NCI-H748 (cell line): ENCODE measurements around the gene ZWILCH.

Source experiments
- DNase-seq: peaks from one replicate; lab custom pipeline; 2025; ENCODE audit not compliant: unreplicated experiment; lab: John Stamatoyannopoulos, UW

The ZWILCH gene

DNA sequence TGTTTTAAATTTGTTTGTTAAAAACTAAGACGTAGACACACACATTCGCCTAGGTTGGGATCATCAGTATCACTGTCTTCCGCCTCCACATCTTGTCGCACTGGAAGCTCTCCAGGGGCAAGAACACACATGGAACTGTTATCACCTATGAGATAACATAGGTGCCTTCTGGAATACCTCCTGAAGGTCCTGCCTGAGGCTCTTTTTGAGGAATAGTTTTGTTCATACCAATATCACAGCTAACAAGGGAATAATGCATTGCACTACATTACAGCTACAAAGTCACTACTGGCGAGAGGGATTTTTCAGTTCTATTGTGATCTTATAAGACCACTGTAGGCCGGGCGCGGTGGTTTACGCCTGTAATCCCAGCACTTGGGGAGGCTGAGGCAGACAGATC, 29.9 kb downstream of the ZWILCH start:
- no peak for DNase-seq

DNA sequence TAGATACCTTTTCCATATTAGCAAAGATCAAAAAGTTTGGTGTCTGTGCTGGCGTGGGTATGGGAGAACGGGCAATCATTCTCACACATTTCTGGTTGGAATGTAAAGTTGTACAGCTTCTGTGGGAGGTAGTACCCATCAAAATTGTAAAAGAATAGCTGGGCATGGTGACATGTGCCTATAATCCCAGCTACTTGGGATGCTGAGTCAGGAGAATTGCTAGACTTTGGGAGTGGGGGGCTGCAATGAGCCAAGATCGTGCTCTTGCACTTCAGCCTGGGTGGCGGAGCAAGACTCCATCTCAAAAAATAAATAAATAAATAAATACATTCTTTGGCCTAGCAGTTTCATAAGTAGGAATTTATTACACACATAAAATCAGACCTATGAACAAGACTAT, 37.8 kb downstream of the ZWILCH start:
- no peak for DNase-seq

DNA sequence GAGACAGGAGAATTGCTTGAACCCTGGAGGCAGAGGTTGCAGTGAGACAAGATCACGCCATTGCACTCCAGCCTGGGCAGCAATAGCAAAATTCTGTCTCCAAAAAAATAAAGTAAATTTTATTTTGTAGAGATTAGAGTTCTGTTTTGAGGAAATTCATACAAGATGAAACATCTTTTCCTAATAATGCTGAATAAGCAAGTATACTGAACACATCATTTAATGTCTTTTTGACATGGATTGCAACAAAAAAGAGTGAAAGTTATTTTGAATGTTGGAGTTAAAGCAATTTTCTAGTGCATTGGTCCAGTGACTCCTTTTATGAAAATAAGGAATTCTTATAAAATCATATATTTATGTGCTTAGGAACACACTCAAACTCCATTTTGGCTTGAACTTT, 40.1 kb downstream of the ZWILCH start:
- DNase-seq, result no peak

DNA sequence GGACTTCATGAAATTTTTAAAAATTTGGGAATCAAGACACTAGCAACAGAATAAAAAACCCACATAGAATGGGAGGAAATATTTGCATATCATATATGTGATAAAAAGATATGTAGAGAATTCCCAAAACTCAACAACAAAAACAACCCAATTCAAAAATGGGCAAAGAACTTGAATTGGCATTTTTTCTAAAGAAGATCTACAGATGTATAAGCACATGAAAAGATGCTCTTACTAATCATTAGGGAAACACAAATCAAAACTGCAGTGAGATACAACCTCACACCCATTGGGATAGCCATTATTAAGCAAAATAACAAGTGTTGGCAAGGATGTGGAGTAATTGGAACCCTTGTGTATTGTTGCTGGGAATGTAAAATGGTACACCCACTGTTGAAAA, 50.6 kb downstream of the ZWILCH start:
- no peak for DNase-seq

DNA sequence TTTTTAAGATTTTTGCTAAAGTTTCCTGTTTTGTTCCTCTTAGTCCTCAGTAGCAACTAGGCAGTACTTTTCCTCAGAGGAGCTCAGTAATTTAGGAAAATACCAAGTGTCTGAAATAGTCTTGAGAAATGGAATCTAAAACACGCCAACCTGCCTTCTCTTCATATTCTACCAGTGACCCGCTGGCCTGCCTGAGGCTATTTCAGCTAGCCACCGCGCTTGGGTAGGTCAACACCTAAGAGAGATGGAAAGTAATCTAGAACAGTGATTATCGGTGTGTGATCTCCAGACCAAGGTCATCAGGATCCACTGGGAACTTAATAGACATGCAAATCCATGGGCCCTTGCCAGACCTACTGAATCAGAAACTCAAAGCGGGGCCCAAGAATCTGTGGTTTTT, 53.1 kb downstream of the ZWILCH start:
- no peak for DNase-seq

DNA sequence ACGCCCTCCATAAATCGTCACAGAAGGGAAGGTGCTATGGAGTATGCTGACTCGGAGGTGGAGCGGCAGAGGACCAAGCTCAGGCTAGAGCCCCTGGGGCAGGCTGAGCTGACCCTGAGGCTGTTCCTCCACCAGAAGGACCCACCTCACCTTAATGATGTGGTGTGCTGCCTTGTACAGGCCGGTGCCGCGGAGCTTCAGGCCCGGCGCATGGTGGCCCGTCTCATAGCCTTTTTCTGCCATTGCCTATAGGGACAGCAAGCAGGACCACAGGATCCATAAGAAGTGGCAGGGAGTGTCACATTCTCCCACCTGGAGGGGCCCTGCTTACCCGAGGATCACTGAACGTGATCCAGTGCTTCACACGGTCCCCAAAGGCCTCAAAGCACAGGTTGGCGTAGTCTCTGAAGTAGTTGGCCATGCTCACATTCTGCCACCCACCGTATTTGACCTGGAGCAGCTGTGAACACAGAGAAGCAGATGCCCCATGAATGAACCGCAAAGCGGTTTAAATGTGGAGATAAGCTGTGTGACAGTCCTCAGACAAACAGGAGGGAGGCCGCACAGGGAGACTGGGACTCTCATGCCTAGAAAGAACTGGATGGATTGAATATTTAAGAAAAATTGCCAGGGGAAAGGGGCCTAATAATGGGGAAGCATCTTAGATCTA, 55.9 kb downstream of the ZWILCH start:
- DNase-seq, result no peak

DNA sequence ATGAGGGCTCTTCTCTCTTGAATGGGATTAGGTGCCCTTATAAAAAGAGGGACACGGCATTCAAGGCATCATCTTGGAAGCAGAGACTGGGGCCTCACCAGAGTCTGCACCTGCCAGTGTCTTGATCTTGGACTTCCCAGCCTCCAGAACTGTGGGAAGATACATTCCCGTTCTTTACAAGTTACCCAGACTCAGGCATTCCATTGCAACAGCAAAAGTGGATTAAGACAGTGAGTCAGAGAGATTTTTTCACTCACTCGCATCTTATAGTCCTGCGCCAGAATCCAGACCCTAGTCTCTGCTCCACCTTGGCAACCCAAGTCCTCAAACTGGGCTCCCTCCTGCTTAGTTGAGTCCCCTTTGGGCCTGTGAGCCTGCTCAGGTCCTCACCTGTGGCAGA, 58.0 kb downstream of the ZWILCH start:
- no peak for DNase-seq

DNA sequence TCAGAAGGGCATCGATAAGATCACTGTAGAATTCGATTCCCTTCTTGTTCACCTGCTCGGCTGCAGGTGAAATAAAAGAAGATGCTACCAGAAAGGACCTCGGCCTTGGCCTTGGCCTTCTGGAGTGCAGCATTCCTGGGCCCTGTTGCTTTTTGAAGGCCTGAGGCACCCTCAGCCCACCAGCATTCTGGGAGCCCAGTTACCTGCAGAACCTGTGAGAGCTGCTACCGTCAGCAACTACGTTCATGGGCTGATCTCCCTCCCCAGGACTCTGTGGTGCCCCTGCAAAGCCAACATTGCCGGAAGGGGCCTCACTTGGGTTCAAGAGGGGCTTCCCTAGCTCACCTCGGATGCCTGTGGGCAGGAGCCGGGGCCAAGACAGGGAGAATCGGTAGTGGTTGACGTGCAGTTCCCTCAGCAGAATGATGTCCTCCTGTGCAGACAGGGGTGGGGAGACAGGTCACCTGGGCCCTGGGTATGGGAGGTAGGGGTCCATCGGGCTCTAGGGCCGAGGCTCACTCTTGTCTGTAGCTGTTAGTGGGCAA, 58.5 kb downstream of the ZWILCH start:
- DNase-seq, result no peak

DNA sequence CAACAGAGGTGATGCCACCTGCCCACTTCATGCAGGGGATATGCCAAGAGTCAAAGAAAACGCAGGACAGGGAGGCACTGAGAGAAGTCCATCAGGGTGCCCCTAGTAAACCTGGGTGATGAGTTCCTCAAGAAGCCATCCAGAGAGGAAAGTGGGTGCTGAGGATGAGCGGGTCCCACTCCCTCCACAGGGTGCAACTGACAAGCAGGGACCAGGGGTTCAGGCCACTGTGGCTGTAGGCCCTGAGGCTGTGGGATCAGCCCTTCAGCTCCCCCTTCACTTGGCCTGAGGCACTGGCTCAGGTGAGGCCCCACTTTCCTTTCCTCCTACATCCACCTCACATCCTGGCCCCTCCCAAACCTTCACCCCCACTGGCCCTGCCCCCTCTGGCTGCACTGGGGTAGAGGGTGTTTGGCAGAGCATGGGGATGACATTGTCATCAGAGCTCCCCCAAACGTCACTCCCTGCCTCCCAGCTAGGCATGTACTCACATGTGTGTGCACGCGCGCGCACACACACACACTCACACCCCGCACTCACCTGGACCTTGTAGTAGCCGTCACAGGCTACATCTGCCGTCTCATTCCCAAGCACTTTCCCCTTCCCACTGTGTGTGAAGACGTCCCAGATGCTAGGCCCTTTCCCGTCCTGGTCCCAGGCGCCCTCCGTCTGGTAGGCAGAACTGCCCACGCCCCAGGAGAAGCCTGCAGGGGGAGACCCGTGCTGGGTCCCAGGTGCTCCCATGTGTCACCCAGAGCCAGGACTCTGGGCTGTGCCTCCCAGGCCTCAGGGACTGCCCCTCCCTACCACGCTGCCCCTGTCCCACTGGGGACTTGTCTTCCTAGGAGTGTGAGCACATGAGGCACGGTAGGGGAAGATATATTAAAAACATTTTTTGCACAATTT, 59.3 kb downstream of the ZWILCH start:
- DNase-seq, result no peak

DNA sequence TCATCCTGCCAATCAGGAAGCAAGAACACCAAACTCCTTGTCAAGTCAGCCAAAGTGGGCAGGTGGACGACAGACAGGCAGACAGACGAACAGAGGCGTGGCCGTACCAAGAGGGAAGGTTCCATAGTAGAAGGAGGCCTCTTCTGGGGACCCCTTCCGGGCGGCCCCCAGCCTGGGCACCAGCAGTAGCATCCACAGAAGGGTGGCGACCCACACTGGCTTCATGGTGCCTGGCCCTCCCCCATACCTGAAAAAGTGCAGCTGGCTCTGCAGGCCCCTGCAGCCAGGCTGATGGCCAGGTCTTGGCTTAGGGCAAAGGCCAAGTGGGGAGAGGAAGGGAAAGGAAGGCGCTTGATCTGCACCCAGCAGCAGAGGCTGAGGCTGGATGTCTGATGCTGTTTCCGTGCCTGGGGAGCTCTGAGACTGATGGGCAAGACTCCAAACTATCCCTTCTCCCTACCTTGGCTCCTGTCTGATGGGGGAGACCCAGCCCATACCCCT, 60.1 kb downstream of the ZWILCH start:
- no peak for DNase-seq

DNA sequence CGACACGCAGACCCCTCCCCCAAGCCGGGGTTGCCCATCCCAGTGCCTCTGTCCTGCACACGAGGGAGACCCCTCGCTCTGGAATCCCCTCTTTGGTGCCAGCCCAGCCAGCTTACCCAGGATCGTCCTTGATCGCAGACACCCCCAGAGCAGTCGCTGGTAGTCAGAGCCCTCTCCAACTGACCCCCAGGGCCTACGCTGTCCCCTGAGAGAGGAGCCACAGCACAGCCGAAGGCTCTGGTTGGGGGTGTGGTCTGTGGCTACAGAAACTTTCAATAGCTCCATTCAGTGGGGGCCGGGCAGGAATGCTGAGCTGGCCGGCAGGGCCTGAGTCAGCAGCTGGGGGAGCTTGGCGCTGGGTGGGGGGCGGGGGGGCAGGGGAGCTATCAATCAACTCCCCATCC, 60.6 kb downstream of the ZWILCH start, which contains the start of gene LCTL:
Gene LCTL (minus strand): TSS at position 258 of the 404 bp plus-strand sequence. CDS start 633 bp downstream, outside the sequence.
- DNase-seq, result no peak

DNA sequence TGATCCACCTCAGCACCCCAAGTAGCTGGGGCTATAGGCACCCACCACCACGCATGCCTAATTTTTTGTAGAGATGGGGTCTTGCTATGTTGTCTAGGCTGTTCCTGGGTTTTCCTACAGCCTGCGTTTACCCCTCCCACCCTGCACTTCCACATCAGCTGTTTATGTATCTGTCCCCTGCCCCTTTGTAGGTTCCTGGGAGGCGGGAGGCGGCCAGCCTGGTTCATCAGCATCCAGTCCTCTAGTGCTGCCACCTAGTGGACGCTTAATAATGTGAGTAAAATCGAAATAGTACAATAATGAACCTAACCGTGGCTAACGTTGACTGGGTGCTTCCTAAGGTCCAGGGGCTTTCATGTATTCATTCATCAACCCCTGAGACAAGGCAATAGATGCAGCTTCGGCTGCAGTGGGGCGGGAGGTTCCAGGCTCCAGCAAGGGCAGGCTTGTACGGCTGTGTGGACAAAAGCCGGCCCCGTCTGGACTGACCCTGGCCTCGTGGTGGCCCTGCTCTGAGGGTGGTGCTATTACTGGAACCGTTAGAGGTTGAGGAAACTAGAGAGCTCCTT, 61.9 kb downstream of the ZWILCH start:
- DNase-seq, result peak; percentile 70

DNA sequence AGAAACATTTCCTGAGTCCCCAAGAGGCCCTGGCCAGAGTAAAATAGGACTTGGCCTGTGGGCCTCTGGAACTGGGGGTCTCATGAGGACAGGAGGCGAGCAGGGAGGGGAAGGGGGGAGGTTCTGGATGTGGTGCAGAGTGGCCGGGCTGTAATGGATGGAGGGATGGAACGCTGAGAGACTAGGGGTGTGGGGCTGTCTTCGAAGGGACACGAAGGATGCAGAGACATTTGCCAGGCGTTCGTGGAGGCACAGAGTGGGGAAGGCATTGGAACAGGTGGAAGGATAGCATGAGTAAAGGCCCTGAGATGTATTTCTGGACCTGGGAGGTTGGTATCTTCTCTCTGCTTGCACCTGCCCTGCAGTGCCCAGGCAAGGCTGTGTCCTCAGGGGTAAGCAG, 62.8 kb downstream of the ZWILCH start:
- DNase-seq, result no peak

DNA sequence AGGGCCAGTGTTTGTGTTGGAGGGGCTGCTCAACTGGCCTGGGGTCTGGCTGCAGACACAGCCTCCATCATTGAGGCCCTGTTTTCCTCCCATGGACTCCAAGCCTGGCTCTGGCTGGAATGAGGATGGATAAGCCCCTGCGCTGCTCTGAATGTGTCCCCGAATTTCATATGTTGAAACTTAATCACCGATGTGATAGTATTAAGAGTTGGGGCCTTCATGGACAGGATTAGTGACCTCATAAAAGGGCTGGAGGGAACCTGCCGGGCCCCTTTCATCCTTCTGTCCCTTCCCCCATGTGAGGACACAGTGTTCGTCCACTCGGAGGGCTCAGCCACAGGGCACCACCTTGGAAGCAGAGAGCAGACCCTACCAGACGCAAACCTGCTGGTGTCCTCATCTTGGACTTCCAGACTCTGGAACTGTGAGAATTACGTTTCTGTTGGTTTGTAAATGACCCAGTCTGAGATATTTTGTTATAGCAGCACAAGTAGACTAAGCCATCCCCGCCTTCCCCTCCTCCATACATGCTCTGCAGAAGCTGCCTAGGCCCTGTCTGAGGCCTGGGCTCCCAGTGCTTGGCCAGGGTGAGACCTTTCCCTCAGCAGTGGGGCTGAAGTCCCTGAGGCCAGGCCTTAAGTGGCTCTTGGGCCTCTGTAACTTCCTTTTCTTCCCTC, 64.5 kb downstream of the ZWILCH start:
- DNase-seq, result no peak

DNA sequence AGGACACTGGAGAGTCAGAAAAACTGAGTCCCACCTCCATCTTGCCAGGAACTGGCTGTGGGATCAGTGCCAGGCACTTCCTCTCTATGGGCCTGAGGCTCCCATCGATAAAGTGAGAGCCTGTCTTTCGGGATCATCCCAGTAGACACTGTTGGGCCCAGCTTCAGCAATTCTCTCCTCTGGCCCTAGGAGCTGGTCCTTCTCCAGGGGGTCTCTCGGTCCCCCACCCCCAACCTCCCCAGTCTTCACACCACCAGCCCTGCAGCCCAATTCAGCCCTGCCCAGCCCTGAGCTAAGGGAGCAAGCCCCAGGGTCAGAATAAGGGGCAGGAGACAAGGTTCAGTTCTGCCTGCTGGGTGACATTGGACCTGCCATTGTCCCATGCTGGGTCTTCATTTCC, 65.2 kb downstream of the ZWILCH start:
- no peak for DNase-seq

DNA sequence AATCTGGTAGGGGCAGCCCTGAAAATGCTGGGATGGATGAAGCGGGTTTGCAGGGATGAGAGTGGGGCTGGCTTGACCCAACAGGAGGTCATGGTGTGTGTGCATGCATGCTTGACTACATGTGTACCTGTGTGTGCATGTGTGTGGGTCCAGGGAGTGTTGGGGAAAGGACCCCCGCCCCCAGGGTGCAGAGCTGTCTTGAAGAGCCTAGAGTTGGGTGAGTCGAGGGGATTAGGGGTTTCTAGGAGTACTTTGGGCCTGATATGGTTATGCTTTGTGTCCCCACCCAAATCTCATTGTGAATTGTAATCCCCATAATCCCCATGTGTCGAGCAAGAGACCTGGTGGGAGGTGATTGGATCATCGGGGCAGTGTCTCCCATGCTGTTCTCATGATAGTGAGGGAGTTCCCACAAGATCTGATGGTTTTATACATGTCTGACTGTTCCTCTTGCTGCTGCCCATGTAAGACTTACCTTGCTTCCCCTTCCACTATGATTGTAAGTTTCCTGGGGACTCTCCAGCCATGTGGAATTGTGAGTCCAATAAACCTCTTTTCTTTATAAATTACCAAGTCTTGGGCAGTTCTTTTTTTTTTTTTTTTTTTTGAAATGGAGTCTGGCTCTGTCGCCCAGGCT, 65.8 kb downstream of the ZWILCH start:
- no peak for DNase-seq

DNA sequence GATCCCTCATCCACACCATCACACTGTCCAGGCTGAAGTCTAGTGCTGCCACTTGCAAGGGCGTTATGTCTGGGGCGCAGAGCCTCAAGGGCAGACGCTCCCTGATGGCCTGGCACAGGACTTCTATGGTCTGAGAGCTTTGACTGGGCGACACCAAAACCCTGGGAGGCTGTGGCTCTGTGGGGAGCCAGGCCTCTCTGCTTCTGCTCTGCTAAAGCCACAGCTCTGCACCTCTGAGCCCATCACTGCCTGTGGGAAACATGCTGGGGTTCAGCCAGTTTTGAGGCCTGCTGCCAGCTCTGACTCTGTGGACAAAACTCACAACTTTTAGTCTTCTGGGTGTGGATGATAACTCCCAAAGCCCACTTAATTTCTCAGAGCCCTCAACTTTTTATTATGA, 67.0 kb downstream of the ZWILCH start:
- DNase-seq, result no peak

DNA sequence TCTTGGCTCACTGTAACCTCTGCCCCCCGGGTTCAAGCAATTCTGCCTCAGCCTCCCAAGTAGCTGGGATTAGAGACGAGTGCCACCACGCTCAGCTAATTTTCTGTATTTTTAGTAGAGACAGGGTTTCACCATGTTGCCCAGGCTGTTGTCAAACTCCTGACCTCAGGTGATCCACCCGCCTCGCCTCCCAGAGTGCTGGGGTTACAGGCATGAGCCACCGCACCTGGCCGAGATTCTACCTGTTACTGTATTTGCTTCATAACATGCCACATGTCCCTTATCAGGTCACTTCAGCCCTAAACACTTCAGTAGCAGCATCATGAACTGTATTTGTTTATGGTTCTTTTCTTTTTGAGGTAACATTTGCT, 68.2 kb downstream of the ZWILCH start:
- no peak for DNase-seq

DNA sequence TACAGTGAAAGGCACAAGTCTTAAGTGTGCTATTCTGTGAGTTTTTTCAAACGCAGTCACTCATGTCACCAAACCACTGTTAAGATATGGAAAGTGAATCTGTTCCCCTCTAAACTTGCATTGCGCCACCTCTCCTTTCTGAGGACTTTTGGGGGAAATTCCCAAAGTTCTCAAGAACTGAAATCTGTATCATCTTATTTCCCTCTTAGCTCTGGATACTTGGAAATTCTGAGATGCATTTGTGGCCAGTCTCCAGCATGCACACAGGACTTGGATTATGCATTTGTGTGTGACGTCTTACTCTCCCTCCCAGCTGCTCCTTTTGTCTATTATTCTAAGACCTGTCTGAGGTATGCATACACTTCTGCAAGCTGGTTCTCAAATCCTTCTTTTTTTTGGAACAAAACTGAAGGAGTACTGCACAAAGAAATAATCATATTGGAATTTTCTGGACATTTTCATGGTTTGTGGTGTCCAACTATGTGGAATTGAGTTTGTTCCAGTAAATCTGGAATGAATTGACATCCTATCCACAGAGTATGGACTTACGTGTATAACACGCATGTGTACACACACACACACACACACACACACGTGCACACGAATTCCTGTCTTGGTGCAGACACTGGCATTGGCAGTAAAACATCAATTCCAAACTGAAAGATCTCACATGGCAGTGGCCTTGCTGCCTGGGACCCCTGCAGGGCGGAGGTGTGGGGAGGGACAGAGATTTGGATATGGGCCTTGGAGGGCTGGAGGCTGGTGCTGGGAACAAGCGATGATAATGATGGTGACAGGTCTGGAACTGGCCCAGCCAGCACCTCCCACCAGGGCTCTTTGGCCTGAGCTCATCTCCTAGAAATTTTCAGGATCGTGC, 68.8 kb downstream of the ZWILCH start:
- DNase-seq, result no peak

DNA sequence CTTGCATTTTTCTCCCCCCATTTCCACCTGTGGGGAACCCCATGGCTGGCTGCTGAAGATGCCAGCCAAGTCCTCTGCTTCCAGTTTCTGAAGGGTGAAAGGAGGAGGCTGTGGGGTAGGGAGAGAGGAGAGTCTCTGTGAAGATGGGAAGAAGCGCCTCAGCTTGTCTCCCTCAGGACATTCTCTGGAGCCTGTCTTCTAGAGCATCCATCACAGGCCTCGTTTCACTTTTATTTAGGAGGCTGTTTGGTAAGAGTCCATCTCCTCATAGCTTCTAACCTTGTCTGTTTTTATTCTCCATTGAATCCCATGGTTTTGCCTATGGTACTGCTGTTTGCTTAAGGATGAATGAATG, 69.4 kb downstream of the ZWILCH start:
- no peak for DNase-seq
